HG03108 (cell line): Measurements from ENCODE around the gene HNRNPM.

Source experiments
- ATAC-seq: cut with Tn5 transposase; IDR thresholded peaks from one replicate; pipeline ENCODE4 v1.9.1; 2021; ENCODE audit warnings: moderate library complexity; ENCODE audit not compliant: unreplicated experiment

Gene HNRNPM

DNA sequence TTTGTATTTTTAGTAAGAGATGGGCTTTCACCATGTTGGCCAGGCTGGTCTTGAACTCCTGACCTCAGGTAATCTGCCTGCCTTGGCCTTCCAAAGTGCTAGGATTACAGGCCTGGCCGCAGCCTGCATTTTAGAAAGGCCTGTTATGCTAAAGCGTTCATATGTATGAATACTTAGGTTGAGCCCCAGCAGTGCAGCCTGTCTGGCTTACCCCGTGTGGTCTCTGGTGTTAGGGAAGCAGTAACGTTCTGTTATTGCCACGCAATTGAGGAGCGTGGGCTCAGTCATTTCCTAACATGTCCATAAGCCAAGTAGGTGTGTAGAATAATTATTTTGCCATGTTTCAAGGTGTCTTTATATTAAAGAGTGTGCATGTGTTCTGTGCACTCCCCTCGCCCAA lies 14.3 kb downstream of the HNRNPM start:
- no peak for ATAC-seq

- no peak for ATAC-seq
Observed at GRCh38 chr19:8459520-8460270, 14.9 kb downstream of the HNRNPM start.

- ATAC-seq, result no peak
Observed at GRCh38 chr19:8460516-8461298, 15.9 kb downstream of the HNRNPM start.

- no peak for ATAC-seq
Observed at GRCh38 chr19:8461376-8461775, 16.6 kb downstream of the HNRNPM start.

DNA sequence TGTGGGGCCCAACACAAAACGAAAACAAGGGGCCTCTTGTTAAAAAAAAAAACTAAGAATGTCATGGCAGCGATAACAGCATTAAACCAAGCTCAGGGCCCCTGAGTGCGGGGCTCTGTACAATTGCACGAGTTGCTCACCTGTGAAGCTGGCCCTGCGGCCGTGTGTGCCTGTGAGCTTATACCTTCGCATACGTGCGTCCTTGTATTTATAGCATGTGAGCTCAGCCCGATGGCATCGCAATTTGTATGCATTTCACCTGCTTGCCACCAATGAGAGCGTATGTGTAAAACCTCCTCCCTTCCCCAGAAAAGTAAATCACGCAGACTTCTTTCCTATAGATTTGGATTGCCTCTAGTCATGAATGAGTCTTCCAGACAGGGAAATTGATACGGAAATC lies 17.1 kb downstream of the HNRNPM start:
- ATAC-seq, result no peak

DNA sequence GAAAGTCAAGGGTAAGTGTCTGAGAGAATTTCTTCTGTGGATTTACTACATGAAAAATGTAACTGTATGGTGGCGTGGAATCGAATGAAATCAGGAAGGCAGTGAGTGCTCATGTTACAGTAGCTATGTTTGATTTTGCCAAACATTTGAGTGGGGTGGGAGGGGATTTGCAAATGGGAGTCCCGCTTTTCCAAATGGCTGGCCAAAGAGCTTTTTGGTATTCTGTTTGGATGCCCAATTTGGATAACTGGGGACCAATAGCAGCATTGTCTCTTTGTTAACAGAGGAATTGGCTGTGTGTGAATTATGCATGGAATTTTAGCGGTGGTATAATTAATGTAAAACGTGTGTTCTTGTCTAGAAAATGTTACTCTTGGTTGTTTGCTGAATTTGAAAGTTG lies 17.8 kb downstream of the HNRNPM start:
- no peak for ATAC-seq

- ATAC-seq, result no peak
Observed at GRCh38 chr19:8463365-8463764, 18.6 kb downstream of the HNRNPM start.

DNA sequence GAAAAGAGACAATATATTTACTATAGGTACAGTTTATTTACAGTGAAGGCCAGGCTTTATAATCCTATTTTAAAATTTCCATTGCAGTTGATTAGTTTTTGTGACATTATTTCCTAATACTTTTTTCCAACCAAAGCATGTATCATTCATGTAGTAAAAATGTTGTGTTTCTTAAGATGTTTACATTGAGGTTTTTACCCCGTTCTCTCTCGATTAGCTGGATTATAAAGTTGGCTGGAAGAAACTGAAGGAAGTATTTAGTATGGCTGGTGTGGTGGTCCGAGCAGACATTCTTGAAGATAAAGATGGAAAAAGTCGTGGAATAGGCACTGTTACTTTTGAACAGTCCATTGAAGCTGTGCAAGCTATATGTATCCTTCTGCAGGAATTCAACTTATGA lies 21.2 kb downstream of the HNRNPM start:
- ATAC-seq, result no peak

DNA sequence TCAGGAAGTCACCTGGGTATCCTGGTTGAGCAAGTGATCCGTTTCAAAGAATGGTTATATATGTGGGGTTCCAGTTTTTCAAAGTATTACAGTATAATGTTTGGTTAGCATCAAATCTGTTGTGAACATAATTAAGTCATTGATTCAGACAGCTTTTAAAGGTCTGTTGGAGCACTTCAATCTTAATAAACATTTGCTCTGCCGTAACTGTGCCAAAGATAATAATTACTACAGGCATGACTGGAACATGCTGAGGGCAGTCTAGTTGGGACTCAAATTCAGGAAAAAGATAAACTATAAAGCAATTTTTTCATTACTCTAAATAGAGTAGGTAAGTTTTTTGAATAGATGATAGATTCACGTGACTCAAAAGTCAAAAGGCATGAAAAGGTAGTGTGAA lies 23.3 kb downstream of the HNRNPM start:
- ATAC-seq, result no peak

DNA sequence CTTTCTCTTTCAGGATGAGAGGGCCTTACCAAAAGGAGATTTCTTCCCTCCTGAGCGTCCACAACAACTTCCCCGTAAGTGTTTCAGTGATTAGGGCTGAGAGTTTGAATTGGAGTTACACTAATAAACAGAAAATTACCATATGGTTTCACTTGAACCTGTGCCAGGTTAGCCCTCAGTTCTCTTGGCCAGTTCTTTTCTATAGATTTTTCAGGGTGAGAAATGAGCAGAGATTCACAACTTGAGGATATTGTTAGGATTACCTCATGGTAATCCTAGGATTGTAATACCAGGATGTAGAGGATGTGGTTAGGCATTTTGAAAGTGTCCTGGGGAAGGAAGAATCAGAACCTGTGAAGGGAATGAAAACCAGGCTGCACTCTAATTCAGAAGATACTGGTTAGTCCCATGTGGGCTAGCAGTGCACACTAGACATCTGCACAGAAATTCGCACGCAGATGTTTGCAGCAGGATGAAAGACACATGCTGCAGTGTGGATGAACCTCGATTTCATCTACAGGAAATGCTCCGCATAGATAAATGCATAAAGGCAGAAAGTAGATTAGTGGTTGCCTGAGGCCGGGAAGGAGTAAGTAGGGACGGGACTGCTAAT lies 24.1 kb downstream of the HNRNPM start:
- ATAC-seq, result no peak

- no peak for ATAC-seq
Observed at GRCh38 chr19:8469613-8470368, 25.0 kb downstream of the HNRNPM start.

- ATAC-seq, result no peak
Observed at GRCh38 chr19:8473648-8474476, 29.1 kb downstream of the HNRNPM start.

- ATAC-seq, result no peak
Observed at GRCh38 chr19:8475005-8475404, 30.2 kb downstream of the HNRNPM start.

DNA sequence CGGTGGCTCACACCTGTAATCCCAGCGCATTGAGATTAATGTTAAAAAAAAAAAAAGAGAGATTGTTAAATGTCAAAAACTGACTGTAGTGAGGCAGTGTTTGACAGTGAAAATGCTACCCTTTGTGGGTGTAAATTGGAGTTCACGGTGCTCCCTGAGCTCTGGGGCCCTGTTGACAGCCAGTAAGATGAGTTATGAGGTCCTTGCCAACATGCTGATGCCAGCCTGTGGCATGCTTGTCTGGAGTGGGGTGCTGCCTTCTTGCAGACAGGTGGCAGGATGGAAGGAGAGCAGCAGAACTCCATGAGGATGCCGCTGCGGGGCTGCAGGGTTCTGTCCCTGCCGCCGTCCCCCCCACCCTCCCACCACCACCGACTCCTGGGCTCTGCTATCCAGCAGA lies 31.7 kb downstream of the HNRNPM start:
- no peak for ATAC-seq

DNA sequence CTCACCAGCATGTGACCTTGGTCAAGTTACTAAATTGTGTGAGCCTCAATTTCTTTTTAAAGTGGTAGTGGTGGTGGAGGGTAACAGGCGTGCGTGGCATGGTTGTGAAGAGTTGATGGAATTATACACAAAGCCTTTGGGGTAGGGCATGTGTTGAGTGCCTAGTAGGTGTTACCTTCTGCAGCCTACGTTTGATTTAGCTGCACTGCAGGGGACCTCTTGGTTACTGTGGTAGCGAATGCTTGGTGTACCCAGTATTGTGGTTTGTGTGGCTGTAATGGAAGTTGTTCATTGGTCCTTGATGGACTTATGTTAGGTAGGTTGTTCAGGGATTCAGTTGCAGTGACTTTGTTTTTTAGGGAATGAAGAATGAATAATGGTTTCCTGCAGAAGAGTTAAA lies 33.1 kb downstream of the HNRNPM start:
- no peak for ATAC-seq

- ATAC-seq, result no peak
Observed at GRCh38 chr19:8478598-8478997, 33.8 kb downstream of the HNRNPM start.

GRCh38 chr19:8481201-8481600 lies 36.4 kb downstream of the HNRNPM start:
- ATAC-seq, result no peak

DNA sequence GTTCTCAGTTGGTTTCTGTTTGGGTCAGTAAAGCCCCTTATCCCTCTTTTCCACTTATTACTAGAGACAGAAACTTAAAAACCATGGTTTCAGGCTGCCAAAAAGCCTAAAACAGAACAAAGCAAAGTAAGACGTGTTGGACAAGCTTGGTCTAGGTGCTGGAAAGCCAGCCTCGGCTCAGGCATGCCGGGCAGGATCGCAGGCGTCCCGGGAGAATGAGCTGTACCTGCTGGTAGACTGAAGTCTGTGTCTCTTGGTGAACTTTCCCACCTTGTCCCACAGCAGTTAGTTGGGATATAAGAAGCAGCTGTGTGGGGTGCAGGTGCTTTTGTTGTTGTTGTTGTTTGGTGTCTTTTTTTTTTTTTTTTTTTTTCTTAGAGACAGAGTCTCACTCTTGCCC lies 36.8 kb downstream of the HNRNPM start:
- ATAC-seq, result no peak

GRCh38 chr19:8482696-8483095 lies 37.9 kb downstream of the HNRNPM start:
- ATAC-seq, result no peak

- ATAC-seq, result no peak
Observed at GRCh38 chr19:8483165-8483564, 38.4 kb downstream of the HNRNPM start.
